Tibial nerve (tissue), 4 donors: Measurements from ENCODE around the gene OR6C75. TPM values are rescaled to one million over a fixed set of nuclear protein-coding genes. Genes with fewer than 3 reads are reported as not detected.

Source experiments
- DNase-seq, 2 donors: peaks; one replicate each; pipeline ENCODE4 v3.0.0-alpha.2; 2019; ENCODE audit warnings: low spot score in 2 of 2
- H3K27ac ChIP-seq, 4 donors: fragments of 200-600 bp; sonication (generic) in 3 of 4; one replicate each; pipeline ENCODE4 v1.5.1; 2017 to 2019; ENCODE audit warnings: mild to moderate bottlenecking in 1 of 4
- H3K27me3 ChIP-seq, 2 donors: fragments of 200-600 bp; sonication (generic) in 1 of 2; one replicate each; pipeline versions ENCODE4 v1.5.1 to v1.6.0; 2017 to 2019
- H3K36me3 ChIP-seq, 3 donors: fragments of 200-600 bp; sonication (generic); one replicate each; pipeline ENCODE4 v1.5.1; 2018 to 2019
- H3K4me1 ChIP-seq, 4 donors: fragments of 200-600 bp; sonication (generic) in 3 of 4; one replicate each; pipeline ENCODE4 v1.5.1; 2017 to 2019
- H3K4me3 ChIP-seq, 4 donors: fragments of 200-600 bp; sonication (generic) in 3 of 4; one replicate each; pipeline ENCODE4 v1.5.1; 2017 to 2019; ENCODE audit warnings: mild to moderate bottlenecking in 1 of 4, moderate library complexity in 1 of 4
- H3K9me3 ChIP-seq, 4 donors: fragments of 200-600 bp; sonication (generic) in 3 of 4; one replicate each; pipeline ENCODE4 v1.5.1; 2017 to 2019
- EP300 ChIP-seq, 2 donors: sonication (generic); formaldehyde crosslinking; IDR thresholded peaks; one replicate each; pipeline ENCODE4 v1.6.1; 2017; ENCODE audit warnings: antibody characterized with exemption in 2 of 2, mild to moderate bottlenecking in 1 of 2
- POLR2A ChIP-seq, 2 donors: fragments of 450-650 bp; IDR thresholded peaks; one replicate each; pipeline ENCODE4 v1.6.1; 2017; ENCODE audit warnings: antibody characterized with exemption in 2 of 2, mild to moderate bottlenecking in 2 of 2, moderate library complexity in 2 of 2
- WGBS, 2 donors: methylation state at CpG; one replicate each; pipeline ENCODE4 v1.1.5; 2018; 5-methylcytosine and 5-hydroxymethylcytosine counted together
- total RNA-seq, 4 donors: library from RNA; depleted of rRNA; stranded (reverse); fragments of >200 nt; gene quantifications; one replicate each; pipeline ENCODE4 v1.1.0, GENCODE V29; 2016
- TF ChIP-seq, protein P1 (sequence below), 5 experiments: fragments of 200-600 bp in 3 of 5; fragments of 450-650 bp in 2 of 5; sonication (generic) in 3 of 5; IDR thresholded peaks; one replicate each; pipeline ENCODE4 v1.5.1; 2016 to 2019; ENCODE audit warnings: antibody characterized with exemption in 5 of 5, mild to moderate bottlenecking in 3 of 5, moderate library complexity in 2 of 5

The OR6C75 gene
- total RNA-seq, 4 donors from 2014 or later: not detected

- H3K27me3 ChIP-seq: no peaks in the 10 kb centered on the region
- H3K36me3 ChIP-seq: no peaks in the 10 kb centered on the region
- H3K9me3 ChIP-seq: peaks cover 0 to 7% (median 0%) of the 10 kb centered on the region in 4 donors
- WGBS, 2 donors: 86 to 96% methylated on average over 1 of the region's 1 CpG
- DNase-seq: no peak
- TF ChIP-seq, protein P1, sequence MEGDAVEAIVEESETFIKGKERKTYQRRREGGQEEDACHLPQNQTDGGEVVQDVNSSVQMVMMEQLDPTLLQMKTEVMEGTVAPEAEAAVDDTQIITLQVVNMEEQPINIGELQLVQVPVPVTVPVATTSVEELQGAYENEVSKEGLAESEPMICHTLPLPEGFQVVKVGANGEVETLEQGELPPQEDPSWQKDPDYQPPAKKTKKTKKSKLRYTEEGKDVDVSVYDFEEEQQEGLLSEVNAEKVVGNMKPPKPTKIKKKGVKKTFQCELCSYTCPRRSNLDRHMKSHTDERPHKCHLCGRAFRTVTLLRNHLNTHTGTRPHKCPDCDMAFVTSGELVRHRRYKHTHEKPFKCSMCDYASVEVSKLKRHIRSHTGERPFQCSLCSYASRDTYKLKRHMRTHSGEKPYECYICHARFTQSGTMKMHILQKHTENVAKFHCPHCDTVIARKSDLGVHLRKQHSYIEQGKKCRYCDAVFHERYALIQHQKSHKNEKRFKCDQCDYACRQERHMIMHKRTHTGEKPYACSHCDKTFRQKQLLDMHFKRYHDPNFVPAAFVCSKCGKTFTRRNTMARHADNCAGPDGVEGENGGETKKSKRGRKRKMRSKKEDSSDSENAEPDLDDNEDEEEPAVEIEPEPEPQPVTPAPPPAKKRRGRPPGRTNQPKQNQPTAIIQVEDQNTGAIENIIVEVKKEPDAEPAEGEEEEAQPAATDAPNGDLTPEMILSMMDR (IDR thresholded peaks at IDR 0.05): no peak
- TF ChIP-seq POLR2A (IDR thresholded peaks at IDR 0.05): no peak
- no peak for TF ChIP-seq EP300 (IDR thresholded peaks at IDR 0.05)
- H3K4me1 ChIP-seq: no peaks in the 10 kb centered on the region
- H3K4me3 ChIP-seq: no peak overlapping the region
- H3K27ac ChIP-seq: no peak overlapping the region
Measured at GRCh38 chr12:55416961-55417360, 54.2 kb downstream of the OR6C75 start.

Other genes starting within 250 kb of the OR6C75 start
- not detected for gene OR9K2, start 236.6 kb upstream of the OR6C75 start, total RNA-seq
- gene OR10A7, start 141.9 kb upstream of the OR6C75 start, total RNA-seq: not detected
- not detected for gene OR6C74, start 118.4 kb upstream of the OR6C75 start, total RNA-seq
- not detected for gene OR6C6, start 66.4 kb upstream of the OR6C75 start, total RNA-seq
- not detected for gene OR6C1, start 48.6 kb upstream of the OR6C75 start, total RNA-seq
- not detected for gene OR6C3, start 32.2 kb upstream of the OR6C75 start, total RNA-seq
- not detected for gene OR6C65, start 37.6 kb downstream of the OR6C75 start, total RNA-seq
- not detected for gene OR6C76, start 63.3 kb downstream of the OR6C75 start, total RNA-seq
- gene OR6C2, start 81.1 kb downstream of the OR6C75 start, total RNA-seq: not detected
- gene OR6C70, start 107.2 kb downstream of the OR6C75 start, total RNA-seq: not detected
- gene OR6C68, start 129.4 kb downstream of the OR6C75 start, total RNA-seq: not detected
- gene OR6C4, start 186.6 kb downstream of the OR6C75 start, total RNA-seq: not detected
- gene OR2AP1, start 209.5 kb downstream of the OR6C75 start, total RNA-seq: not detected